Mucosa of stomach (tissue), 1 donor: Measurements from ENCODE around the gene CAMTA1.

Experiments
- H3K27me3 ChIP-seq: one replicate; pipeline ENCODE4 v1.7.0; 2013; ENCODE audit warnings: mild to moderate bottlenecking, low read length; ENCODE audit not compliant: control insufficient read depth, insufficient read depth
- H3K36me3 ChIP-seq: one replicate; pipeline ENCODE4 v1.7.0; 2013; ENCODE audit warnings: low read length; ENCODE audit not compliant: control insufficient read depth, insufficient read depth
- H3K4me1 ChIP-seq: one replicate; pipeline ENCODE4 v1.7.0; 2013; ENCODE audit warnings: mild to moderate bottlenecking, low read length; ENCODE audit not compliant: control insufficient read depth, insufficient read depth
- H3K4me3 ChIP-seq: one replicate; pipeline ENCODE4 v1.7.0; 2013; ENCODE audit warnings: low read length
- H3K9ac ChIP-seq: one replicate; pipeline ENCODE4 v1.7.0; 2013; ENCODE audit warnings: mild to moderate bottlenecking, low read length, moderate library complexity
- H3K9me3 ChIP-seq: one replicate; pipeline ENCODE4 v1.7.0; 2013; ENCODE audit warnings: mild to moderate bottlenecking, low read length, moderate library complexity; ENCODE audit not compliant: control insufficient read depth
- donor health status: Pancreatic carcinoma.

CAMTA1 gene

DNA sequence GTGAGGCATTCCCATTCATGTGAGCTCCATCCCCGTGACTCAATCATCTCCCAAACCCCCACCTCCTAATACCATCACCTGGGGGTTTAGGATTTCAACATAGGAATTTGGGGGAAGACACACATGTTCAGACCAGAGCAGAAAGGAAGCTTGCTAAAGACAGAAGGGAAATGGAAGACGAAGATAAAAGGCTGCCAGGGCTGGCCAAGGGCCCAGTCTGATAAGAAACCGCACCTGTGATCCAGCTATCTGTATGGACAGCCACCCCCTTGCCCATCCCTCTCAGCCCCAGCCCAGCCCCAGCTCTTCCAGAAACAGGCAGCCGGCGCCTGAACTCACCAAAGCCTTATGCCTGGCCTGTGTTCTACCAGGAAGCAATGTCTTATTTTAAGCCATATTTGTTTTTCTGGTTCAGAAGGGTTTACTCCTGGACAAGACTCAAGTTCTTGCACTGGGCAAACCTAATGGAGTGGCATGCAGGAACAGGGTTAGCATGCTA is 787.4 kb downstream of the CAMTA1 start:
- H3K4me3 ChIP-seq = no peak overlapping the region
- no peaks in the 10 kb centered on the region for H3K36me3 ChIP-seq
- no peaks in the 10 kb centered on the region for H3K27me3 ChIP-seq
- H3K9ac ChIP-seq = no peak overlapping the region
- H3K4me1 ChIP-seq = peaks cover 37% of the 10 kb centered on the region
- no peaks in the 10 kb centered on the region for H3K9me3 ChIP-seq

DNA sequence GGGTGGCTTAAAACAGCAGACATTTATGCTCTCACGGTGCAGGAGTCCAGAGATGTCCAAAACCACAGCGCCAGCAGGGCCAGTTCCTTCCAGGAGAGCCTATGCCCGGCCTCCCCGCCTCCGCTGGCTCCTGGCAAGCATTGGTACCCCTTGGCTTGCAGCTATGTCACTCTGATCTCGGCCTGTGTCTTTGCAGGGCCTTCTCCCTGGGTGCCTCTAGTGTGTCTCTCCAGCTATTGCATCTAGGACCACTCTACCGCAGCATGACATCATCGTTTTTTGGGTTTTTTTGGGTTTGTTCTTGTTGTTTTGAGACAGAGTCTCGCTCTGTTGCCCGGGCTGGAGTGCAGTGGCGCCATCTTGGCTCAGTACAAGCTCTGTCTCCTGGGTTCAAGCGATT is 788.2 kb downstream of the CAMTA1 start:
- peaks cover 37% of the 10 kb centered on the region for H3K4me1 ChIP-seq
- no peaks in the 10 kb centered on the region for H3K27me3 ChIP-seq
- H3K9ac ChIP-seq = no peak overlapping the region
- H3K4me3 ChIP-seq = no peak overlapping the region
- no peaks in the 10 kb centered on the region for H3K9me3 ChIP-seq
- H3K36me3 ChIP-seq = no peaks in the 10 kb centered on the region

DNA sequence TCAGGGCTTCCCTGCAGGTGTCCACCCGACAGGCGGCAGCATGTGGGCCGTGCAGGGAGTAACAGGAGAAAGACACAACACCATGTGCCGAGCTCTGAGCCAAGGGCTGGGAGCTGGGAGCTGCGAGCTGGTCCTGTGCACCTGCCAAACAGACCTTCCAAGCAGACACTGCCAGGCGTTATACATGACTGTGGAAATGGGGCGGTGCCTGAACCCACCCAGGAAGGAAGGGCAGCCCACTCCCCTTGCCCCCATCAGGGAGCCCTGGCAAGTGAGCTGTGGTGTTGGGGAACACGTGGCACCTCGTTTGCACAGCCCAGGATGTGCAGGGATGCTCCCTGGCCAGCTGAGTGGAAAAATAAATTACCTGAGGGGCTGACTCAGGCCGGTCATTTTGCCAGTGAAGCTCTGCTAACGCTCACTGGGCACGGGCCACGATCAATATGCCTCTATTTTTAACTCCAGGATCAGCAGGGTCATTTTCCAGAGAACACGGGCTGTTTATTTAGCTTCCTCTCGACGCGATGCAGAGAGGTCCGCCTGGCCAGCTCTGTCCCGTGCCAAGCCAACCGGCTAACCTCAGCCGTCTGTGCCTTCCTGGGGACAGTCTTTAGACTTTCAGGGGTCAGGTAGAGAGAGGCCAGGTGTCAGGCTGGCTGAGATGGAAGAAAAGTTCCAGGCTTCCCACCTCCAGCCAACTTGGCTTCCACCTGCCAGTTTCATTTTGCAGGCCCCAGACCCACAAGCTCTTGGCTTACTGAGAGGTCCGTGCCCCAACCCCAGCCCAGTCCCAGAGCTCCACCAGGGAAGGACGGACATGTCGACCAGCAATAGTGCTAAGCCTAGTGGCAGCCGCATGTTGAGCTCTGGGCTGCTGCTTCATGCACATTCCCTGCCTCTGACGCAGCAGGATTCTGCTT is 789.1 kb downstream of the CAMTA1 start:
- H3K9me3 ChIP-seq = no peaks in the 10 kb centered on the region
- no peaks in the 10 kb centered on the region for H3K27me3 ChIP-seq
- no peak overlapping the region for H3K4me3 ChIP-seq
- peaks cover 37% of the 10 kb centered on the region for H3K4me1 ChIP-seq
- no peak overlapping the region for H3K9ac ChIP-seq
- no peaks in the 10 kb centered on the region for H3K36me3 ChIP-seq

DNA sequence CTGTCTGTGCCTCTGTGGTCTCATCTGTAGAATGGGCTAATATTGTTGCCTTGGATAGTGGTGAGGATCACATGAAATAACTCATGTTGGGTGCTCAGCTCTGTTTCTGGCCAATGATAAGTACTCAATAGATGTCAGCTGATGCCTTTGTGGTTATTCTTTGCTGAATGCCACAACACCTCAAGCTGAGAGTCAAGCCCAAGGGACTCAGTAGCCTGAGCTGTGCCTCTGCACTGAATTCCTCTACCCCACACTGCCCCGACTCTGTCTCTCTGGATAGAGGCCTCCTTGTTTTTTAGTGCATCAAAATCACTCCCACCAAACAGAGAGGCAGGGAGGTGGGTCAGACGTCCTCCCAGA is 789.8 kb downstream of the CAMTA1 start:
- Histone ChIP-seq H3K36me3 (no peaks in the 10 kb centered on the region), H3K9me3 (no peaks in the 10 kb centered on the region), H3K27me3 (no peaks in the 10 kb centered on the region), H3K4me3 (no peak overlapping the region), H3K4me1 (peaks cover 35% of the 10 kb centered on the region), H3K9ac (no peak overlapping the region)

DNA sequence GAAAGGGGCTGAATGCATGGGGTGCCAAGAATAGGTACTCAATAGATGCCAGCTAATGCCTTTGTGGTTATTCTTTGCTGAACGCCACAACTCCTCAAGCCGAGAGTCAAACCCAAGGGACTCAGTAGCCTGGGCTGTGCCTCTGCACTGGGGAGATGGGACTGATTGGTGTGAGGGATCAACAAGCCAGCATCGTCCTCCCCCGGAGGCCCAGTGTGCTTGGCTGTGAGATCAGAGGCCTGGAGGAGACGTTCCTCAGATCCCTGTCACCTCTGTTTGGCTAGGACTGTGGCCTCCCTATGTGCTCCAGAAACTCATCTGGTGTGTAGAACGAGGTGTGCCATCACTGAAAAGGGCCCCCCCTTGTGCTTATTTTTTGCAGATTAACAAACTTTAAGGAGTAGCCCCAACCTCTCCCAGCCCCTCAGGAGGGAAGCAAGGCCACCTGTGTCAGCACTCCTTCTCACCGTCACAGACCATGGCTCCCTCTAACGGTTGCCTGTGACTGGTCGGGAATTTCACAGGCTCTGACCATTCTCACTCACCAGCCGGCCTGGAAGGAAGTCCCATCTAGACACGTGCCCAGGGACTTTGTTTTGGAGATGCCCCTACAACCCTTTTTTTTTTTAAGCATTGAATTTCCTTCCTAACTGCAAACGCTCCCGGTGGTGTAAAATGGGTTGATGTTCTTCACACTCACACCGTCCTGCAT is 791.8 kb downstream of the CAMTA1 start:
- no peaks in the 10 kb centered on the region for H3K36me3 ChIP-seq
- no peak overlapping the region for H3K4me3 ChIP-seq
- H3K9me3 ChIP-seq = no peaks in the 10 kb centered on the region
- H3K4me1 ChIP-seq = peaks cover 27% of the 10 kb centered on the region
- H3K27me3 ChIP-seq = peaks cover 8% of the 10 kb centered on the region
- no peak overlapping the region for H3K9ac ChIP-seq

DNA sequence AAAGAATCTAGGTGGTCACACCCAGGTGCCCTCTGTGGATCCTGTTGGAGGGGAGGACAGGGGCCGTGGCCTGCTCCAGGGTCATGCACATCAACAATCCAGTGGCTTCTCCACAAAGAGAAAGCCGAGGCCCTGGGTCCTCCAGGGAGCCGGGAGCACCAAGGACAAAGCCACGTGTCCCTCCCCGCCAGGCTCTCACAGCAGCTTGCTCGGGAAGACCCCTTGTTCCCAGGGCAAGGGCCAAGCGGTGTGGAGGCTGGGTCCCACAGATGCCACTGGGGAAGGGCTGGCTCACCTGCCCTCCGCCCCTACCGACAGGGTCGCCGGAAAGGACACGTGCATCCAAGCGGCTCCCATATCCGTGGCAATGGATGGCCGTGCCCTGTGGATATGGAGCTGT is 793.0 kb downstream of the CAMTA1 start:
- H3K9ac ChIP-seq = no peak overlapping the region
- H3K9me3 ChIP-seq = no peaks in the 10 kb centered on the region
- peaks cover 12% of the 10 kb centered on the region for H3K27me3 ChIP-seq
- no peak overlapping the region for H3K4me3 ChIP-seq
- no peaks in the 10 kb centered on the region for H3K36me3 ChIP-seq
- peaks cover 20% of the 10 kb centered on the region for H3K4me1 ChIP-seq

DNA sequence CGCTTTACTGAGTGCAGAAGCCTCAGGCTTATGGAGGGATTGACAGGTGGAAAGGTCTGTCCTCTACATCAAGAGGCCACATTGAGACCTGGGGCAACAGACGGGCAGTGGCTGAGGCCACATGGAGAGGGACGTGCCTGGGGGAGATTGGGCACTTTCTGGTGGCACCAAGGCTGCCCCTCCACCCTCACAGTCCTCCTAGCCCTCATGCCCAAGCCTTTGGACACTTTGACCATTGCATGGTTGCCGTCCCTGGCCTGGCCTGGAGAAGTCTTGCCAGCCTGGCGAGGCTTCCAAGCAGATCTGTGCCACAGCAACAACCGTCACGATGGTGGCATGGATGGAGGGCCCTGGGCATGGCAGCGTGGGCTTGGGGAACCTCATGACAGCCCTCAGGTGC is 793.8 kb downstream of the CAMTA1 start:
- no peak overlapping the region for H3K9ac ChIP-seq
- H3K4me3 ChIP-seq = no peak overlapping the region
- peaks cover 12% of the 10 kb centered on the region for H3K27me3 ChIP-seq
- peaks cover 12% of the 10 kb centered on the region for H3K4me1 ChIP-seq
- no peaks in the 10 kb centered on the region for H3K36me3 ChIP-seq
- no peaks in the 10 kb centered on the region for H3K9me3 ChIP-seq

DNA sequence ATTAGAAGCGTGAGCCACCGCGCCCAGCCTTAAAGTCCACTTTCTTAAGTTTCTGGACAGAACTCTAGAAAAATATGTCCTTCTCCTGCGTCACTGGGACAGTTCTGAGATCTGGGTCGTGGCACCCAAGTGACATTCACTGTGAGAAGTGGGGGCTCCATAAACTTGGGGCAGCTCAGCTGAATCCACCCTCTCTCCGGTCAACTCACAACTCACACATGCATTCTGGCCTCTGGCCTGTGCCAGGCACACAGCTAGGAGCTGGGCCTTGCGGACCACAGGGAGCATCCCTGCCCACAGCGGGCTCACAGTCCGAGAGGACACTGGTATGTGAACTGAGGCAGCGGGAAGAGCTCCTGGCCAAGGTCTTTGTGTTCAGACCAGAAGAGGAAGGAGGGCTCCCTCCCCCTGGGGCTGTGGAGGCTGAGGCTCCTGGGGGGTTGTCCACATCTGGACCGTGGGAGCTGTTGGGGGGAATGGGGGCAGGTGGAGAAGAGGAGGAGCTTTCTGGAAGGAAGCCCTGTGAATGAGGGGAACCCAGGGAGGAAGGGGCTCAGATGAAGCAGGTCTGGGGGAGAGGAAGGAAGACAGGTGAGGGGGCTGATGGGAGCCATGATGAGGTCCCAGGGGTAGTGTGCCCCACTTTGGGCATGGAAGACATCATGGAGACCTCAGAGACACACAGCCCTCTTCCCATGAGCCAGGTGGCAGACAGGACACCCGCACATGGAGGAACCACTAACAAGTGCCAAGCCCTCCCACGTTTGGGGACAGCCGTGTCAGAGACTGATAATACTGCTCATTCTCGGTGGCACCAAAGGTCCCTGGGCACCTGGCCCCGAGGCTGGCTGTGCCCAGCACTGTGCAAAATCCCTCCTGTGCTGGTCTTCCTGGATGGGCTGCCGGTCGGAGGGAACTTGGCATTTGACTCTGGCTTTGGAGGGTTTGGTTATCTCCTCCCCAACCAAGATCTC is 794.9 kb downstream of the CAMTA1 start:
- H3K4me1 ChIP-seq = peaks cover under 1% of the 10 kb centered on the region
- no peak overlapping the region for H3K4me3 ChIP-seq
- H3K36me3 ChIP-seq = no peaks in the 10 kb centered on the region
- H3K27me3 ChIP-seq = peaks cover 15% of the 10 kb centered on the region
- no peaks in the 10 kb centered on the region for H3K9me3 ChIP-seq
- no peak overlapping the region for H3K9ac ChIP-seq

DNA sequence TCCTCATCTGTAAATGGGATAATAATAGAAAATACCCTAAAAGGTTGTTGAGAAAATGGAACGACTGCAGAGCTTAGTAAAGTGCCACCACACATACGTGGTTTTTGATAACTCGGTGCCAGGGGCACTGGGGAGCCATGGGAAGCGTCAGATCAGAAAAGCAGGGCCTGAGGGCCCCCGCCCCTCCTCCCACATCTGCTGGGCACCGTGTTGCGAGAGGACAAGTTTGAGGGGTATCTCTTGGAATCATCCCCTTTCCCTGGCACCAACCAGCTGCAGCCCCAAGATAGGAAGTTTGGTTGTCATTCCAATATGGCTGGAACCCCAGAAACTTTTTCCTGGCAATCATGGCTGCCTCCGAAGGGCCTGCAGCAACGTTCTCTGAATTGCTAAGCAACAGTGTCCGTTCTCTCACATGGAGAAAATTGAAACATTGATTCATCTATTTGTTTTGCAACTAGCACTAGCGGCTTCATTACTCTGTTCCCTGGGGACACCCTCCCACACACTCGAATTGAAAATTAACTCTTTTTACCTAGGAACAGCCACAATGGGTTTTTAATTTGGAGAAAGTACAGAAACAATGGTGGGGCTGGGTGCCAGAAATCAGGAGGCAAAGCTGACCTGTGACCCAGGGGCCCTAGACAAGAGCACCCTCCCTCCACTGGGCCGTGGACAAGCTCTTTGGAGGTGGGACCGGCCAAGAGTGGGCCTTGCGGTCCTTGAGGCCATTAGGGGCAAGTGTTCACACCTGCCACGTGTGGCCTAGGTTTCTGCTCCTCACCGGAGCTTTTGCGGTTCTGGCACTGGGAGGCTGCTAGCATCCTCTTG is 795.9 kb downstream of the CAMTA1 start:
- H3K36me3 ChIP-seq = no peaks in the 10 kb centered on the region
- no peaks in the 10 kb centered on the region for H3K4me1 ChIP-seq
- H3K4me3 ChIP-seq = no peak overlapping the region
- H3K27me3 ChIP-seq = peaks cover 18% of the 10 kb centered on the region
- H3K9ac ChIP-seq = no peak overlapping the region
- H3K9me3 ChIP-seq = no peaks in the 10 kb centered on the region

DNA sequence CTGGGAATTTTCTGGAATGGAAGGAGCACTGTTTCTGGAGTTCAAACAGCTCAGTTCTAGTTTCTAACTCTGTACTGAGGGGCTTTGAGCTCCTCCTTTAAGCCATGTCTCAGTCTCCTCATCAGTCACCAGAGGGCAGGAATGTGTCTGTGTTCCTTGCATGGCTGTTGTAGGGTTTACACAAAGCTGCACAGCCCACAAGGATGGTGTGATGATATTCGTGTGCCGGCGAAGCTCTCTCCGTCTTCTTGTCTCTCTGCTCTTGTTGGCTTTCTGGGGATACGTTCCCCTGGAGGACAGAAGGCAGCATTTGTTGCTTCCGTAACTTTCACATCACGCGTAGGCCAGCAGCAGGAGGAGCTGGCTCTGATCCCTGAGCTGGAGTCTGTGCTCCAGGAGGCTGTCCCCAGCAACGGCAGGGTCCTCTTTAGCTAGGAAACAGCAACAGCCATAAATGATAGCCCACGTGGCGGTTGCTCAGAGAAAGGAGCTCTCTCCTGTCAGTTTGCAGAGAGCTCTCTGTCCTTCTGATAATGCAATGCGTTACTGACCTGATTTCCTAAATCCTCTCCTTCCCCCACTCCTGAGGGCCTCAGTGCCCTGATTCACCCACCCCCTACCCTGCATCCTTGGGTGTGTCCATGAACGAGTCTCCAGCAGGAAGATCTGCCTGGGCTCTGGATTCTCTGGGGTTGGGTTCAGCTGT is 796.7 kb downstream of the CAMTA1 start:
- Histone ChIP-seq H3K9me3 (no peaks in the 10 kb centered on the region), H3K4me1 (no peaks in the 10 kb centered on the region), H3K9ac (no peak overlapping the region), H3K36me3 (no peaks in the 10 kb centered on the region), H3K27me3 (peaks cover 18% of the 10 kb centered on the region), H3K4me3 (no peak overlapping the region)
